Fibroblast of mammary gland (primary cell): ENCODE data around the gene NLRC5.

Experiments
- DNase-seq: peaks from one replicate; pipeline ENCODE4 v3.0.0-alpha.2; 2010; ENCODE audit warnings: low read depth
- H3K4me3 ChIP-seq: 2 replicates; pipeline ENCODE4 v1.5.1; 2011; ENCODE audit warnings: low read depth, mild to moderate bottlenecking, low read length, moderate library complexity; ENCODE audit not compliant: control insufficient read depth
- CTCF ChIP-seq: conservative IDR thresholded peaks from 2 replicates; pipeline ENCODE4 v1.5.1; 2011; ENCODE audit warnings: low read depth, low read length, inconsistent platforms; ENCODE audit not compliant: control insufficient read depth, insufficient read depth

Gene NLRC5

GRCh38 chr16:57054338-57054737, 65.0 kb downstream of the NLRC5 start:
- H3K4me3 ChIP-seq, result no peak overlapping the region
- no peak for TF ChIP-seq CTCF
- DNase-seq, result no peak

- no peak overlapping the region for H3K4me3 ChIP-seq
- no peak for TF ChIP-seq CTCF
- no peak for DNase-seq
Observed at GRCh38 chr16:57054771-57055170, 65.4 kb downstream of the NLRC5 start.

- TF ChIP-seq CTCF, result no peak
- H3K4me3 ChIP-seq, result no peak overlapping the region
- no peak for DNase-seq
Observed at GRCh38 chr16:57055671-57056070, 66.3 kb downstream of the NLRC5 start.

- no peak for DNase-seq
- no peak overlapping the region for H3K4me3 ChIP-seq
- TF ChIP-seq CTCF, result no peak
Observed at GRCh38 chr16:57058291-57058861, 69.0 kb downstream of the NLRC5 start.

GRCh38 chr16:57060323-57061083, 71.1 kb downstream of the NLRC5 start:
- no peak for TF ChIP-seq CTCF
- no peak overlapping the region for H3K4me3 ChIP-seq
- DNase-seq, result no peak

- H3K4me3 ChIP-seq, result no peak overlapping the region
- peak; percentile 49 for DNase-seq
- TF ChIP-seq CTCF, result no peak
Observed at GRCh38 chr16:57061084-57061905, 71.9 kb downstream of the NLRC5 start.
